Naive B cell (primary cell): ENCODE data around the gene TARS1. TPM values are rescaled to one million over a fixed set of nuclear protein-coding genes. Genes with fewer than 3 reads are reported as not detected.
A peak's percentile ranks its signal among the peaks of the same experiment; 100 is the strongest.

Experiments used
- ATAC-seq, 2 donors: fragments of 150-1000 bp; cut with Tn5 transposase; 2 replicates each; pipeline ENCODE4 v1.10.0; 2021; ENCODE audit warnings: low read depth in 2 of 2, mild to moderate bottlenecking in 2 of 2, moderate library complexity in 2 of 2
- DNase-seq: peaks from one replicate; pipeline ENCODE4 v3.0.0; 2022
- H3K27ac Mint-ChIP-seq, 6 donors: one replicate each; pipeline ENCODE4 v1.8.0; 2020 to 2022; ENCODE audit warnings: mild to moderate bottlenecking in 6 of 6, mixed read lengths in 6 of 6, moderate library complexity in 5 of 6, inconsistent platforms in 2 of 6
- H3K27me3 Mint-ChIP-seq, 3 donors: one replicate each; pipeline ENCODE4 v1.8.0; 2021 to 2022; ENCODE audit warnings: mixed read lengths in 3 of 3, mild to moderate bottlenecking in 1 of 3
- H3K36me3 Mint-ChIP-seq, 2 donors: one replicate each; pipeline ENCODE4 v1.8.0; 2020 to 2022; ENCODE audit warnings: mixed read lengths in 2 of 2, inconsistent platforms in 1 of 2, mild to moderate bottlenecking in 1 of 2
- H3K4me1 Mint-ChIP-seq, 3 donors: one replicate each; pipeline ENCODE4 v1.8.0; 2020 to 2022; ENCODE audit warnings: mixed read lengths in 3 of 3, inconsistent platforms in 1 of 3, mild to moderate bottlenecking in 1 of 3, moderate library complexity in 1 of 3
- H3K4me3 Mint-ChIP-seq, 8 donors: one replicate each; pipeline ENCODE4 v1.8.0; 2020 to 2022; ENCODE audit warnings: mild to moderate bottlenecking in 8 of 8, mixed read lengths in 8 of 8, moderate library complexity in 8 of 8, inconsistent platforms in 2 of 8
- H3K9me3 Mint-ChIP-seq, 7 donors: one replicate each; pipeline ENCODE4 v1.8.0; 2020 to 2022; ENCODE audit warnings: mixed read lengths in 7 of 7, mild to moderate bottlenecking in 5 of 7, inconsistent platforms in 2 of 7, moderate library complexity in 1 of 7
- polyA plus RNA-seq, 6 donors: library from polyadenylated mRNA; unstranded; fragments of 300-500 nt; fragmentation: Illumina TruSeq; gene quantifications; one replicate each; pipeline ENCODE4 v1.2.3, GENCODE V29; 2021; ENCODE audit warnings: low read depth in 6 of 6

The TARS1 gene
- polyA plus RNA-seq = 10 to 100 TPM; 27.0 to 49.3 (median 43.0) TPM

DNA sequence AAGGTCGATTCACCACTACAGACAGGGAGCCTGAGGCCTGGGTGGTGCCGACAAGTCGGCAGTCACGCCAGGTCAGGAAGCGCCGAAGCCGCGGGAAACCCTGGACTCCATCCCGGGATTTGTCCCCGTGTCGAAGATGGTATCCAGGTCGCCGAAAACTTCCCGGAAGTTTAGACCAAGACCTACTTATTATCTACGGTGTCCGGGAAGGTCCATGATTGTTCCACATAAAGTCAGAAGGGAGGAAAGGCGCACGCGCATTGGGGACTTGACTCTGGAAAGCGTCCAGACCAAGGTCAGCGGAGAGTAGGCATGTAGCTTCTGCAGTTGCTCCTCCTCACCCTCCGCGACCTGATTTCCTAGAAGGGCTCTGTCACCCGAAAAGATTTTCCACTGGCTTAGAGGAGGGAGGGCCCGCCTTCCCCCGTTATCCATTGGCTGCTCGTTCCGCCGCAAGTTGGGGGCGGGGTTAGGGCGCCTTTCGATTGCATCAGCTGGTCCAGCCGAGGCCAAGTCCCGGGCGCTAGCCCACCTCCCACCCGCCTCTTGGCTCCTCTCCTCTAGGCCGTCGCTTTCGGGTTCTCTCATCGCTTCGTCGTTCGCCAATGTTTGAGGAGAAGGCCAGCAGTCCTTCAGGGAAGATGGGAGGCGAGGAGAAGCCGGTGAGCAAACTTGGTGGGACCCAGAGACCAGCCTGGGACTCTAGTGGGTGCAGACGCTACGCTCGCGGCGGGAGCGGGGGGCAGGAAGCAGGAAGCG lies at the start of gene TARS1:
Gene TARS1 (plus strand): TSS at position 484 of the 759 bp plus-strand sequence. CDS start 122 bp downstream, at position 606.
- Mint-ChIP-seq H3K27ac (no peak within 1 kb of the TSS), H3K4me3 (no peak within 1 kb of the TSS), H3K9me3 (no peaks in the 10 kb centered on the region), H3K4me1 (peaks cover 15 to 23% (median 19%) of the 10 kb centered on the region in 3 donors), H3K27me3 (no peaks in the 10 kb centered on the region), H3K36me3 (peaks cover 4 to 6% of the 10 kb centered on the region in 2 donors)
- ATAC-seq (peak; percentile 90 to 91), DNase-seq (peak; percentile 93)

DNA sequence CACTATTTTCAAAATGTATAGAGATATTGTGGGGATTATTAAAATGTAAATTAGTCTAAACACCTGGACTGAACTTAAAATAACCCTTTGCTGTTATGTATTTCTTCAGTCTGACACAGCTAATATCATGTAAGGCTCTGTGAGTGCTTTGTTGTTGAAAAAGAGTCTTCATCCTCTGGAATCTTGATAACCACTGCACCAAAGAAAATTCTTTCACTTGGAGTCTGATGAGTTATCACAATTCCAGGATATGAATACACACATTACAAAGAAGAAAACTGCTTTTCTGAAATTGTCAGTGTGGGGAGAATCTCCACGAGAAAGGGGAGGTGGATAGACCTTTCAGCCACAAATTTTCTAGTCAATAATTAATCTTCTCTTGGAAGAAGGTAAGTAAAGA lies 42.3 kb upstream of the TARS1 start:
- Mint-ChIP-seq H3K4me1 (peaks cover 8 to 12% (median 10%) of the 10 kb centered on the region in 3 donors), H3K9me3 (peaks cover 0 to 7% (median 3%) of the 10 kb centered on the region in 7 donors), H3K27me3 (peaks cover 0 to 5% (median 5%) of the 10 kb centered on the region in 3 donors), H3K36me3 (no peaks in the 10 kb centered on the region), H3K27ac (no peak overlapping the region), H3K4me3 (peak overlapping the region in 1 of 8 donors; percentile 4)
- no peak for DNase-seq
- ATAC-seq = no peak

DNA sequence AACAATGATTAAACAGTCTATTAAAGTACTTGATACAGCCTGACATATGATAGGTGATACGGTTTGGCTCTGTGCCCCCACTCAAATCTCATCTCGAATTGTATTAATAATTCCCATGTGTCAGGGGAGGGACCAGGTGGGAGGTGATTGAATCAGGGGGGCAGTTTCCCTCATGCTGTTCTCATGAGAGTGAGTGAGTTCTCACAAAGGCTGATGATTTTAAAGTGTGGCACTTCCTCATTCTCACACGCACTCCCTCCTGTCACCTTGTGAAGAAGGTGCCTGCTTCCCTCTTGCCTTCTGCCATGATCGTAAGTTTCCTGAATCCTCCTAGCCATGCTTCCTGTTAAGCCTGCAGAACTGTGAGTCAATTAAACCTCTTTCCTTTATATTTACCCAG lies 40.1 kb upstream of the TARS1 start:
- H3K36me3 Mint-ChIP-seq = peaks cover 0 to 12% of the 10 kb centered on the region in 2 donors
- ATAC-seq = peak in 1 of 2 donors; percentile 59
- peak overlapping the region in 1 of 8 donors; percentile 7 for H3K4me3 Mint-ChIP-seq
- peak overlapping the region in 3 of 6 donors; percentile 1 to 90 (median 19) for H3K27ac Mint-ChIP-seq
- H3K27me3 Mint-ChIP-seq = peaks cover 0 to 10% (median 0%) of the 10 kb centered on the region in 3 donors
- peaks cover 0 to 6% (median 2%) of the 10 kb centered on the region in 7 donors for H3K9me3 Mint-ChIP-seq
- H3K4me1 Mint-ChIP-seq = peaks cover 9 to 12% (median 10%) of the 10 kb centered on the region in 3 donors
- DNase-seq = no peak

DNA sequence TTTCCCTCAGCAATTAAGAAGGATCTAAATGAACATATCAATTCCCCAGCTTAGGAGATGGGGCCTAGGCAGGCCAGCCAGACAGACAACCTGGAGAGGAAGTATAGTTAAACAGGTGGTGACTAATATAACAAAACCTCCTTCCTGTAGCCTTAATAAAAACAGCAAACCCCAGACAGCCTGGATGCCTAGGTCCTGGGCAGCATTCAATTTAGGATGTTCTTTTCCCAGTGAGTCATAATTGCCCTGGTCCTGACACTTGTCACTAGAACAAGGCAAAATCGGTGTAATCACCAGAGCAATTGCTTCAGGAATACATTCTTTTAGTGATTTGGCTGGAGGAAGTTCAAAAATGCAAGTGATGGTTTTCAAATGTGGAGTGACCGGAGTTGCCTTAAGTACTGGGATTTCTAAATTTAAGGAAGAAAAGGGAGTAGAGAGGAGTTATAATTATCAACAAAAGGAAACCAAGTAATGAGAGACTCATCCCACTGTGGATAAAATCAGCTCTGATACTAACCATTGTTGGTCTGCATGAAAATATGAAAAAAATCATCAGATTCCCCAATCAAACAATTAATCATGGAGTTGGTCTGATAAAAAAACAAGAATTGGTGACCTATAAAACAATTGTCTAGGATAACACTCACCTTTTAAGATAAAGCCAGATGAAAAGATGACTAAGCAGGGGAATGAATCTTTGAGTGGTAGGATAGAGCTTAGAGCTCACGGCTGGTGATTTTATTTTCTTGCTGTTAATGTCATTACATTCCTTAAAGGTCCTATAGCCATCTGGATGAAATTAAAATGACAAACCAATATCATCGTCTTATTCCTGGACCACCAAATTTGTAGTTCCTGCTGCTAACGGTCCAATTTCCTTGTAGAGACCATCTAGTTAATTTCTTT lies 39.0 kb upstream of the TARS1 start:
- Mint-ChIP-seq H3K9me3 (peaks cover 0 to 6% (median 2%) of the 10 kb centered on the region in 7 donors), H3K36me3 (peaks cover 0 to 12% of the 10 kb centered on the region in 2 donors), H3K27ac (peak overlapping the region in 1 of 6 donors; percentile 49), H3K4me1 (peaks cover 9 to 12% (median 10%) of the 10 kb centered on the region in 3 donors), H3K27me3 (peaks cover 0 to 10% (median 0%) of the 10 kb centered on the region in 3 donors), H3K4me3 (no peak overlapping the region)
- no peak for ATAC-seq
- no peak for DNase-seq

DNA sequence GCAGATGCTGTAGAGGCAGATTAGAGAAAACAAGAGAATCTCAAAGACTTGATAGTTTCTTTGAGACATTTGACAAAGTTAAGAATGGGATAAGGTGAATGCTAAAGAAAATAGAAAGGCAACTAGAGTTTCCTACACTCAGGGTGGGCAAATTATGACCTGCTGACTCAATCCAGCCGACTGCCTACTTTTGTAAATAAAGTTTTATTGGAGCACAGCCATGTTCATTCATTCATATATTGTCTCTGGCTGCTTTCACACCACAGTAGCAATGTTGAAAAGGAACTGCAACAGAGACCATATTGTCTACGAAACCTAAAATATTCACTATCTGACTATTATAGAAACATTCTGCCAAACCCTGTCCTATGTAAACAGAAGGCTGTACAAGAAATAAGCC lies 37.6 kb upstream of the TARS1 start:
- Mint-ChIP-seq H3K36me3 (peaks cover 0 to 12% of the 10 kb centered on the region in 2 donors), H3K27me3 (peaks cover 0 to 10% (median 0%) of the 10 kb centered on the region in 3 donors), H3K9me3 (peaks cover 0 to 6% (median 2%) of the 10 kb centered on the region in 7 donors), H3K4me3 (no peak overlapping the region), H3K4me1 (peaks cover 9 to 12% (median 10%) of the 10 kb centered on the region in 3 donors), H3K27ac (no peak overlapping the region)
- no peak for ATAC-seq
- DNase-seq = no peak

DNA sequence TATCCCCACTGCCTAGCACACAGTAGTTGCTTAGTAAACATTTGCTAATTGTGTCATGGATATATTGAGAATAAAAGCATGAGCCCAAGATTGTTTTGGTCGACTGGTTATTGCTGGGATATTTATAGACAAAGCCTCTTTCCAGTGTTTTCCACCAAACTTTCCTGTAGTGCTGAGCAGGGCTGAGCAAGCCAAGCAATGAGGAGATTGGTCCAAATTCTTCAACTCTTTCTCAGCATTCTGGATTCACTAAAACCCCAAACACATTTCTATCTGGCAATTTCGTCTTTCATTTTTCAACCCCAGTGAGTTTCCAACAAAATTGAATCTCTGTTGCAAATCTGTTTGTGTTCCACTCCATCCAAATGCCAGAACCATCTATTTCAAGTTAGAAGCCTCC lies 31.9 kb upstream of the TARS1 start:
- Mint-ChIP-seq H3K27ac (no peak overlapping the region), H3K36me3 (peaks cover 0 to 12% of the 10 kb centered on the region in 2 donors), H3K27me3 (peaks cover 0 to 10% (median 0%) of the 10 kb centered on the region in 3 donors), H3K9me3 (peaks cover 0 to 6% (median 0%) of the 10 kb centered on the region in 7 donors), H3K4me3 (no peak overlapping the region), H3K4me1 (peaks cover 0 to 2% (median 0%) of the 10 kb centered on the region in 3 donors)
- ATAC-seq = no peak
- no peak for DNase-seq

DNA sequence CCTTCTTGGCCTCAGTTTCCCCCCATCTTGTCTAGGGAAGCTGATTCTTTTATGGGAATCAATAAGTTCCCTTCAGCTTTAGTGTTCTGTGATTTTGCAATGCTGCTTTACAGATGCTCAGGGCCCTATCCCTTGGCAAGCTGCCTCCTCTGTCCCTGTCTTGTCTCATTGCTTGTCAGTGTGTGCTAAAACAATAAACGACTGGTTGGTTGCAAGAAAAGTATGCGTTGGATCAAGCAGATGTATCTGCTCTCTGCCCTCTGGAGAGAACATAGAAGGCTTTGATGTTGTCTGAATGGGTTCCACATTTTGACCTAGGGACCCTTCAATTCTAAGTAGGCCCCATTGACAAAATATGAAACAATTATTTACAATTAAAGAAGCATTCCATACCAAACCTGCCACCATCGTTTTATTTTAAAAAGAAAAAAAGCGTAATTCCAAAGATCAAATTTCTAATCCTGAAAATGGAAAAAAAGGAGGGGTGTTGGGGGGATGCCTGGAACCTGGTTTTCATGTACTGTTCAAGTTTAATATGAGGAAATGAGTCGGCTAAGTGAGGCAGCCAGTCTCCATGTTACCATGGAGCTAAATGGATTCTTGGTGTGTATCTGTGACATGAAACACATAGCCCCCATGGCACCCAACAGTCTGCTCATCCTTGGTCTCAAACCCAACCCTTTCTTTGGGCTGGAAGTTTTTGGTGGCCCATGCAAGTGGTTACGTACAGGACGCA lies 31.2 kb upstream of the TARS1 start:
- H3K4me1 Mint-ChIP-seq = peaks cover 0 to 2% (median 0%) of the 10 kb centered on the region in 3 donors
- ATAC-seq = no peak
- no peak overlapping the region for H3K4me3 Mint-ChIP-seq
- peaks cover 0 to 14% (median 7%) of the 10 kb centered on the region in 3 donors for H3K27me3 Mint-ChIP-seq
- H3K36me3 Mint-ChIP-seq = peaks cover 0 to 7% of the 10 kb centered on the region in 2 donors
- peaks cover 0 to 6% (median 0%) of the 10 kb centered on the region in 7 donors for H3K9me3 Mint-ChIP-seq
- no peak overlapping the region for H3K27ac Mint-ChIP-seq
- DNase-seq = no peak

DNA sequence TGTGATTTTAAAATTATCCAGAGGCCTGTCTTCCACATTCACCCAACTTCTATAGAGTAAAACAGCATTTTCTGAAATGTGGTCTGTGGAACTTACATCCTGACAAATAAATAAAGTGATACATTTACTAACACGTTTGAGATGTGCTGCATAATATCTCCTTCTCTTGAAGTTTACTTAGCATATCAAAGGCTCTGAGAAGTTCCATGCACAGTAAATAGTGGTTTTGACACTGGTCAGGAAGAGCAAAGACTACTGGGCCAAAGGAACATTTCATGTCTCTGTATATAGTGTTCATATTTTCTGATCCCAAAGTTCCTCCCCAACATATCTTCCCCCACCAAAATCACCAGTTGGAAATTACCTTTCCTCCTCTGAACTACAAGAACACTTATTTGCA lies 30.5 kb upstream of the TARS1 start:
- no peak overlapping the region for H3K4me3 Mint-ChIP-seq
- H3K9me3 Mint-ChIP-seq = no peaks in the 10 kb centered on the region
- no peak overlapping the region for H3K27ac Mint-ChIP-seq
- no peaks in the 10 kb centered on the region for H3K4me1 Mint-ChIP-seq
- peaks cover 0 to 10% (median 10%) of the 10 kb centered on the region in 3 donors for H3K27me3 Mint-ChIP-seq
- peaks cover 0 to under 1% of the 10 kb centered on the region in 2 donors for H3K36me3 Mint-ChIP-seq
- DNase-seq (no peak), ATAC-seq (no peak)

DNA sequence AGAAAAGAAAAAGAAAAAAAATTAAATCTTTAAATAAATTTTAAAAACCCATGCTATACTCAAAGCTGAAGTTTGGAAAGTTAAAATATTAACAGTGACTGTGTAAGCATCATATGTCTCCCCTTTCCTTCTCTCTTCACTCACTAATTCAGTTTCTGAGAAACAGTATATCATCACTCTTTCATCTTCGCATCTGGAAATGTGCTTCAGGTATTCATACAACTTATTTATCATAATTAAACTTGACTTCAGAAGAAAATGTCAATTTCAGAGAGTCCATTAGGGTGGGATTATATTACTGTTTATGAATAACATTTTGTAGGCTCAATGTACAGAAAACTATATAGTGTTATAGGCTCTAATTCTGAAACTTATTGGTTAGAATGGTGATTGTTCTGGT lies 29.3 kb upstream of the TARS1 start:
- Mint-ChIP-seq H3K9me3 (no peaks in the 10 kb centered on the region), H3K36me3 (no peaks in the 10 kb centered on the region), H3K4me3 (no peak overlapping the region), H3K4me1 (no peaks in the 10 kb centered on the region), H3K27ac (no peak overlapping the region), H3K27me3 (peaks cover 0 to 10% (median 9%) of the 10 kb centered on the region in 3 donors)
- ATAC-seq = no peak
- DNase-seq = no peak

DNA sequence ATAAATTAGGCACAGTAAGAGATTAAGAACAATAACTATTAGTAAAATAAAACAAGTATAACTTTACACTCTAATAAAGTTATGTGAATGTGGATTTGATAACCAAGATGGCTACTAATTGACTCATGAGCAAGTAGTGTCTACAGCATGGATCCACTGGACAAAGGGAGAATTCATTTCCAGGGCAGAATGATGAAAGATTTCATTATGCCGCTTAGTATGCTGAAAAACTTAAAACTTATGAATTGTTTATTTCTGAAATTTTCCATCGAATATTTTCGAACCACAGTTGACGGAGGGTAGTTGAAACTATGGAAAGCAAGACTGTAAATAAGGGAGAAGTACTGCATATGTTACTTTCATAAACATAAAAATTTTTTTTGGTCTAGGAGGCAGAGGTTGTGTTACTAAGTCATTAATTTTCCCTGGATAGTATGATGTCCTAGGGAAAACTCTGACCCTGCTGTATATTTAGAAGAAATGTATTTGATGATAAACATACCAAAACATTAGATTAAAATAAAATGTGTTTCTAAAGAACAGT lies 24.9 kb upstream of the TARS1 start:
- Mint-ChIP-seq H3K27ac (no peak overlapping the region), H3K9me3 (no peaks in the 10 kb centered on the region), H3K27me3 (peaks cover 0 to 17% (median 10%) of the 10 kb centered on the region in 3 donors), H3K4me1 (no peaks in the 10 kb centered on the region), H3K4me3 (no peak overlapping the region), H3K36me3 (no peaks in the 10 kb centered on the region)
- DNase-seq = no peak
- no peak for ATAC-seq

DNA sequence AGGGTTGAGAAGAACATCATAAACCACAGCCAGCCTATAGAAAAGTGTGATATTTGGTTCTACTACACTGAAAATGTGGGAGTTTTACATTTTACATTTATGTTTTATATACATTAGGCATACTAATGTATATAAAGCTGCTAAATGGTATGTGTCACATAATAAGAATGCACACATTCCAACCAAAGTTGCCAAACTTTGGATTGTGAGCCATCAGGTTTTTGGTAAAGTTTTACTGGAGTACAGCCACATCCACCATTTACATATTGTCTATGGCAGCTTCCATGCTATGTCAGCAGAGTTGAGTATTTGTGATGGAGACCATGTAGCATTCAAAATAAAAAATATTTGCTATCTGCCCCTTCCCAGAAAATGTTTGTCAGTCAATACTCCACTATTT lies 23.1 kb upstream of the TARS1 start:
- Mint-ChIP-seq H3K9me3 (no peaks in the 10 kb centered on the region), H3K4me3 (no peak overlapping the region), H3K27ac (no peak overlapping the region), H3K36me3 (no peaks in the 10 kb centered on the region), H3K27me3 (peaks cover 0 to 21% (median 17%) of the 10 kb centered on the region in 3 donors), H3K4me1 (no peaks in the 10 kb centered on the region)
- DNase-seq (no peak), ATAC-seq (no peak)

DNA sequence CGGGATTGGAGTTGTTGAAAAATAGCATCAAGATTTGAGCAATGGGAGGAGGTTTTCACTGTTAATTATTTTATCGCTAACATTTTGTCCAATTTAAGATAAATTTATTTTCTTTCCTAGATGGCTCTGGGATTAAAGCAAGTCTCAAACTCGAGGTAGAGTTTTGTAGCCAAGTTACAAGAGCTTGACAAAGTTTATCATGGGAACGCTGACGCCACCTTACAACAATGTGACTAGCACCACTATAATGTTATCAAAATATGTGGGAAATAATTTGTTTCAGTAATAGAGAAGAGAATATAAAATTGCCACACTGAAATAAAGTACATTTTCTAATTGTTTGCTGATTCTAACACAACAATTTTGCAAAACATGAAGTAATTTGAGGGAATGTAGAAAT lies 19.8 kb upstream of the TARS1 start:
- H3K27me3 Mint-ChIP-seq = peaks cover 0 to 11% (median 8%) of the 10 kb centered on the region in 3 donors
- no peak overlapping the region for H3K4me3 Mint-ChIP-seq
- ATAC-seq (no peak), DNase-seq (no peak)
- no peaks in the 10 kb centered on the region for H3K36me3 Mint-ChIP-seq
- H3K27ac Mint-ChIP-seq = no peak overlapping the region
- no peaks in the 10 kb centered on the region for H3K4me1 Mint-ChIP-seq
- H3K9me3 Mint-ChIP-seq = no peaks in the 10 kb centered on the region
